Stimulated activated CD4-positive, alpha-beta T cell treated with anti-CD3 and anti-CD28 coated beads, Interleukin-15, amount 100 ng/mL, for 48 hours (primary cell): ENCODE data around the gene LOXL1.

Experiments used
- DNase-seq, 2 donors: peaks; one replicate each; pipeline ENCODE4 v3.0.0-alpha.2; 2020; ENCODE audit warnings: low read depth in 2 of 2

The LOXL1 gene

DNA sequence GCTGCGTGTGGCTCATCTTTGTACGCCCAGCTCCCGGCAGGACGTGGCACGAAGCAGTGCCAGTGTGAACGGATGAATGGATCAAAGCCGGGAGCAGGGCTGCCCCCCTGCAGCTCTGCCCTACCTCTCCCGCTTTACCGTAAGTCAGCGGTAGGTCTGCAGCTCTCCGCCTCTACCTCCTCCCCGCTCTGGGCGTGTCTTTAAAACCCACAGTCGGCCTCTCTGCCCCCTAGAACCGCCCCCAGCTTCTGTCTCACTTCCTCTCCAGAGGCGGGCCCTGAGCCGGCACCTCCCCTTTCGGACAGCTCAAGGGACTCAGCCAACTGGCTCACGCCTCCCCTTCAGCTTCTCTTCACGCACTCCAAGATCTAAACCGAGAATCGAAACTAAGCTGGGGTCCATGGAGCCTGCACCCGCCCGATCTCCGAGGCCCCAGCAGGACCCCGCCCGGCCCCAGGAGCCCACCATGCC is 68.2 kb downstream of the LOXL1 start, which contains the start of gene PML:
PML (plus strand) TSS at position 304 of the 471 bp plus-strand sequence; CDS start at position 401, 97 bp downstream.
- peak; percentile 90 to 95 for DNase-seq

DNA sequence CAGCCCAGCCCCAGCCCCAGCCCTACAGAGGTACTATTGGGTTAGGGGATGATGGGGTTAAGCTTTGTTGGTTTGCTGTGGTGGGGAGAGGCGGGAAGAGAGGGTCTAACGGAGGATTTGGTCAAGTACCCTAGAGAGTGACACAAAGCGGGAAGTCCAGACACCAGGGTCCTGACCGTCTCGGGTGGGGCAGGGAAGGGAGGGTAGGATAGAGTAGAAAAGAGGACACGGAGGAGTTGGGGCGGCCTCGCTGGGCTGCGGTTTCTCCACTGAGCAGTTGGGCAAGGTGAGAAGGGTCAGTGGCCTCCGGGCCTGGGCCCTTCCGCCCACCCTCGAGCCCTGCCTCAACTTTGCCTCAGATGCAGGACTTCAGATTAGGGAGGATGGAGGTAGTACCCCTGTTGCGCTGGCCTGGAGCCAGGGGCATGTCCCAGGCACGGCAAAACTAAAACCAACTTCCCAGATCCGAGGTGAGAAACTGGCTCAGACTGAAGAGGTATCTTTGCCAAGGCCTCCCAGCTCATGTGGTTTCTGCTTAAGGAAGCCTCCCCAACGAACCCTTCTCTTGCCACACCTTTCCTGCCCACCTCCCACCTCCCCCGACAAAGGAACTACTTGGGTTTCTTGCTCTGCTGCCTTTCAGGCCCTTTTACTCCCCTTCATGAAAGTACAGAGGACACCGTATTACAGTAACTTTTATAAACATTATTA is 68.8 kb downstream of the LOXL1 start:
- no peak for DNase-seq

GRCh38 chr15:73996267-73996666 is 70.0 kb downstream of the LOXL1 start:
- no peak for DNase-seq

GRCh38 chr15:73996939-73997338 is 70.7 kb downstream of the LOXL1 start:
- no peak for DNase-seq

- no peak for DNase-seq
Observed at GRCh38 chr15:73997986-73998385, 71.7 kb downstream of the LOXL1 start.
